T47D (cell line): ENCODE data around the gene GPC3.
"Not testable (repeated sequence)": the region's sequence is repeated elsewhere in the genome, so short reads cannot be mapped to it uniquely, and the experiment has no call there.

Experiments used
- DNase-seq, 2 experiments: peaks; one replicate each; pipeline versions ENCODE4 v3.0.0 to v3.0.0-alpha.2; 2011 to 2012; ENCODE audit warnings: low read depth in 1 of 2, low spot score in 1 of 2
- JUND ChIP-seq: IDR thresholded peaks from 2 replicates; pipeline ENCODE4 v1.6.1; 2012; ENCODE audit warnings: low read depth
- in situ Hi-C: cut with HindIII; loops from 2 replicates; pipeline ENCODE4 v1.10.0; 2016; ENCODE audit warnings: low sequenced_read_pairs, low pct_unique_long_range_greater_than_20kb

Gene GPC3

DNA sequence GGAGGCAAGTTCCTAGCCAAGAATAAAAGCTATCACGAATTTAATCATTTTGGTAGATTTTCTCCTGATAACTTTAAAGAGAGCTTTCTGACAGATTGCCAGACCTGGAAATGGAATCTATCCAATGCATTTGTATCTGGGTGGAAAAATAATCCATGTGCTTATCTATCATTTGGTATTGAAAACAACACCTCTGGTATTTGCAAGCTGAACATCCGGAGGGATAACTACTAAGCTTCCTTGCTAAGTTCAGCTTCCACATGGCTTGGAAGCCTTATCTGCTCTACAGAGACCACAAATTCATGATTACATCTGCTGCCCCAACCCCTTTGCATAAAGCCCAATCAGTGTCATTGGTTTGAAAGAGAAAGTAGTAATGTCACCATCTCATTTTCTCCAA lies 230.7 kb downstream of the GPC3 start:
- DNase-seq: no peak
- no peak for TF ChIP-seq JUND
- in situ Hi-C loops: no loop called here

DNA sequence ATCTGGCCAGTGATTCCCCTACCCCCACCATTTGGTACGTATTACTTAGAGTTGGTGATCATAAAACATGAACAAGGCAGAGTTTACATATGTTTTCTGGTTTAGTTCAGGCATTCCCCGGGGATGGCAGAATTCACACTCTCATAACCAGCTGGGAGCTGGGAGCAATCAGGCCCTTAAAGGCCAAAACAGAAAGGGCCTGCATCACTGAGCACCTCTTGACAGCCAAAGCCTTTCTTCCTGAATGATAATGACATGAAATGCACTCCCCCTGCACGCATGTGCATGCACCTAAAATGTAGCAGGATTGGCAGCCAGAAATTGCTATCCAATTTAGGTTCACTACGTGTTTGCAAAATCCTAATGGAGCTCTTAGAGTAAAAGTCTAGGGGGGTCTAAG lies 235.4 kb downstream of the GPC3 start:
- DNase-seq: no peak
- no peak for TF ChIP-seq JUND
- in situ Hi-C loops: no loop called here

GRCh38 chrX:133749370-133749769 lies 236.0 kb downstream of the GPC3 start:
- no peak for DNase-seq
- in situ Hi-C loops: no loop called here
- no peak for TF ChIP-seq JUND

DNA sequence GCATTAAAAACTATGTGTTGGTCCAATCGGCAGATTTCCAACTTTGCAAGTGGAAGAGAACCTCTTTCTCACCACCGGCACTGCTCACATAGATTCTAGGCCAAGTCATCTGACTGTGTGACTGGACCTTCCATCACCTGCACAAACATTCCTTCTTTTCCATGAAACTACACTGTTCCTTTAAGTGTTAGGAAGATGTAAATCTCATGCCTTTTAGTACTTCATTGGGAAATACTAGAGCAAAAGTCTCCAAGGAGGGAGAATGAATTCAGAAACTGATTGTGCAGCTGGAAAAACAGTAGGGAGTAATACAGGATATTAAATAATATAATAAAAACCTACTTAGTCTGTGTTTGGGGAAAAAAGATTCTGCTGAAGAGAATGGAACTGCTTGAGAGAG lies 238.2 kb downstream of the GPC3 start:
- DNase-seq: no peak
- no peak for TF ChIP-seq JUND
- in situ Hi-C loops: no loop called here

DNA sequence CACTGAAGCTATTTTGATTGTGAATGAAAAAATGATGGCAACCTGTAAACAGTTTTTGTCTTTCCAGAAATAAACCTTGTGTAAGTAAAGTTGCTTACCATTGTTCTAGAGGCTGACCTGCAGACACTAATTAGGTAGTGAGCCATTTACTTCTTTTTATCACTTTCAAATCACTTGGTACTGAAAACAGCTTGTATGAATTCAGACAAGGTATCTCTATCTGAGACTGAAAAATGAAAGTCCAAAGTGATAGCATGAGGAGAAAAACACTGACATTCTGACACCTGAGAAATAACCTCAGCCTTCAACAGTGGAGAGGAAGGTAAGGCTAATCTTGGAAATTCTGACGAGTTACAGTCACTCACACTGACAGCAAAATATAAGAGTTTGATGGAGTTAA lies 238.8 kb downstream of the GPC3 start:
- in situ Hi-C loops: no loop called here
- no peak for DNase-seq
- no peak for TF ChIP-seq JUND

GRCh38 chrX:133745349-133745748 lies 240.0 kb downstream of the GPC3 start:
- no peak for DNase-seq
- in situ Hi-C loops: no loop called here
- no peak for TF ChIP-seq JUND

DNA sequence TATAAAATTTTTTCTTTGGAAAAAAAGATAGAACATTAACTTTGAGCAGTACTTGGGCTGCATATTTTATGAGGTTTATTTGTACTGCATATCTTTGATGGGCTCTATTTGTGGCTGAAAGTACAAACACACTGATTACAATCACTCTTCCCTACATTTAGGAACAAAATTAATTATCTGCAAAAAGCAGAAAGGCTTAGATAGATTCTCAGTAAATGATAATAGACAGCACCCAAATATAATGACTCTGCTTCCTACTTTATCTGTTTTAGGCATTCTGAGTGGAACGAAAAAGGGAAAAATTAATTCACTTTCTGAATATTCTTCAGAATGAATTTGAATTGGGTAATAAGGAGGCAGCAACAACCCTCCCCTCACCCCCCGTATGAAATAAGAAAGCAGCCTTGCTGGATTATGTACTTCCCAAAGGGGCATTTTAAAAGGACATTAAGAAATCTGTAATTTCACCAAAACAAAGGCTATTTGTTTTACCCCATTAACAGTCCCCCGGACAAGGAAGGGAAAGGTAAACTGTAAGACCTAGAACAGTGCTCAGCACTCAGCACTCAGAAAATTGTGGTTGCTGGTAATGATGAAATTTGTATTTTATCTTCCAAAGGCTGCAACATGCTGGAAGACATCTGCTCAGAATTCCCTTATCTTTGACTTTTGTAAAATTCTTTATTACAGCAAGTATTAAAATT lies 242.6 kb downstream of the GPC3 start:
- in situ Hi-C loops: no loop called here
- no peak for TF ChIP-seq JUND
- DNase-seq: no peak

DNA sequence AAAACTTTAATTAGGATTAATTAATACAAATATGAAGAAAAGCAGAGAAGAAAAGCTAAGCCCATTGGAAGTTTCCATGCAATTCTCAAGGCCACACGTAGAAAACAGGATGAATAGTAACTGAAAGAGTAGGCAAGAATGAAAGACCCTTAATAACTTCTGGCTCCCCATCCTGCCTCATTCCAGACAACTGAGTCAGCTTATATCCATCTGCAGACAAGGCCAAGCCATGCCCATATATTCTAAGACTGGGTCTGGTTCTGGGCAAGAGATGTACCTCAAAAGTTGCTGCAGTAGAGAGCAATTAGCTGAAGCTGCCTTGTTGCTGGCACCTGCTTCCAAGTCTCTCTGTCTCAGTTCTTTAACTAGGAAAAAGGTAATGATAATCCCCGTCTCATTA lies 244.1 kb downstream of the GPC3 start:
- in situ Hi-C loops: no loop called here
- DNase-seq: no peak
- no peak for TF ChIP-seq JUND

GRCh38 chrX:133726642-133727041 lies 258.8 kb downstream of the GPC3 start:
- no peak for DNase-seq
- in situ Hi-C loops: no loop called here
- TF ChIP-seq JUND: no peak

- DNase-seq: no peak
- in situ Hi-C loops: no loop called here
- TF ChIP-seq JUND: no peak
Observed at GRCh38 chrX:133726211-133726630, 259.2 kb downstream of the GPC3 start.

GRCh38 chrX:133723930-133724329 lies 261.5 kb downstream of the GPC3 start:
- TF ChIP-seq JUND: no peak
- in situ Hi-C loops: no loop called here
- no peak for DNase-seq

DNA sequence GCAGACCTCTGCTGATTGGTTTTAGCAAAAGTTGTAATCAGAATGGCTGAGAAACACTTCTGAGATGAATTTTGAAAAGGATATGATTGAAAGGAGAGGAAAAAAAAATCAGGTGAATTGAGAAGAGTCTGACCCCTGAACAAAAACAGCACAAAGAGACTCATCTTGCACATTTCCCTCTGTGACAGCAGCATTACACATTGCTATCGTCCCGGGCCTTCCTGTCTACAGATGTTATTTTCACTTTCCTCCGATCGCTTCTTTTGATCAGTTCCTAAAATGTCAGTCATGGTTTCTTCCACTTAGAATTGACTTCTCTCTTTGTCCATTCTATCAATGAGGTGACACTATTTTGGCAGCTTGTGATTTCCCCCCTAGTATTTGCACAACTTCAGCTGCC lies 262.6 kb downstream of the GPC3 start:
- in situ Hi-C loops: no loop called here
- TF ChIP-seq JUND: no peak
- DNase-seq: no peak

GRCh38 chrX:133720269-133720668 lies 265.1 kb downstream of the GPC3 start:
- DNase-seq, in situ Hi-C loops: not testable (repeated sequence)

- no peak for DNase-seq
- no peak for TF ChIP-seq JUND
- in situ Hi-C loops: no loop called here
Observed at GRCh38 chrX:133715715-133716114, 269.7 kb downstream of the GPC3 start.
